NT2/D1 (cell line): ENCODE data around the gene BET1L.

Source experiments
- SUZ12 ChIP-seq: IDR thresholded peaks from 2 replicates; pipeline ENCODE4 v1.6.1; 2011; ENCODE audit not compliant: insufficient read length, insufficient read depth; ENCODE audit errors: extremely low read depth
- ZNF274 ChIP-seq: IDR thresholded peaks from 2 replicates; pipeline ENCODE4 v1.6.1; 2011; ENCODE audit warnings: mild to moderate bottlenecking, low read depth, low read length

DNA sequence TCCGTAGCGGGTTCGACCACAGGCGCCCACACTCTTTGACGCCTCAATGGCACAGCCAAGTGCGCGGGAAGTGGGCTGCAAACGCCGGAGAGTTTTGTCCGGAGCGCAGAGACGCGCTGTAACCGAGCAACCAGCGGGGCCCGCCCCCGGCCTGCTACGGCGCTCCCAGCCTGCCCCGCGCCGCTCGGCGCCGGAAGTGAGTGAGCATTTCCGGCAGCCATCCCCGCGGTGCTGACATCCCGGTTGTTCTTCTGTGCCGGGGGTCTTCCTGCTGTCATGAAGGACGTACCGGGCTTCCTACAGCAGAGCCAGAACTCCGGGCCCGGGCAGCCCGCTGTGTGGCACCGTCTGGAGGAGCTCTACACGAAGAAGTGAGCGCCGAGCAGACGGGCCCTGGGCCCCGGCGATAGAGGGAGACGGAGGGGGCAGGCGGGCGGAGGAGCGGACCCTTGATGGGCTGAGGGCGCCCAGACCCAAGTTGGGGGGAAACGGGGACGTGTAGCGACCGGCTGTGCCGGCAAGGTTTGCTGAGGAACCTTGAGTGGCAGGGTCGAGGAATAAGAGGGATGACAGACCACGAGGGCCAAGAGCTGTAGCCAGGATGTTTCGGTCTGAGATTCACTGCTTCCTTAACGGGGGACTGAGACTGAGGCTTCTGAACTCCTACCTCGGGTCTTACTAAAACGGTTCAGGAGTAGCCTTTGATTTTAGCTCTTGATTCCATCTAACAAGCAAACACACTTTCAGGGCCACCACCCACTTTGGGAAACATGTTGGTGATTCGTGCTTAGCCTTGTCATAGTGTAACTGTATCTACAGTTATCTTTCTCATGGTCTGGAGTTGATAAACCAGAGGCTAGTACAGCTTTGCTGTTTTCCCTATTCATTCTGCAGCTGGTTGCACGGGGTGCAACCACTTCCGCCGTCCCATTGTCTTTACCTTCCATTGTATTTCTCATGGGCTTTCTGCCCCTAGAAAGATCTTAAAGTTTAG, 29.9 kb upstream of the BET1L start, which contains the start of gene PSMD13:
- no peak for TF ChIP-seq ZNF274
- no peak for TF ChIP-seq SUZ12
